ENCODE measurements around the gene CAMTA1. TPM values are rescaled to one million over a fixed set of nuclear protein-coding genes. Genes with fewer than 3 reads are reported as not detected.
A peak's percentile ranks its signal among the peaks of the same experiment; 100 is the strongest.

The CAMTA1 gene
- total RNA-seq, 1 experiment from 2014 or later, result 102 TPM

- peak; percentile 88 for DNase-seq
- no peaks in the 10 kb centered on the region for H3K36me3 ChIP-seq (replicated peaks; ENCODE audit: control insufficient read depth, insufficient read depth, low read length)
- H3K27me3 ChIP-seq (ENCODE audit: control insufficient read depth, insufficient read depth, low read length), result peaks cover 3% of the 10 kb centered on the region; the same call in 1 of the 2 replicates
- H3K4me3 ChIP-seq (ENCODE audit: insufficient read depth, low read depth, low read length), result peak overlapping the region; percentile 25
Measured at GRCh38 chr1:7069931-7070330, 284.7 kb downstream of the CAMTA1 start.

- Histone ChIP-seq H3K4me3 (ENCODE audit: insufficient read depth, low read depth, low read length) (peak overlapping the region; percentile 25), H3K27me3 (ENCODE audit: control insufficient read depth, insufficient read depth, low read length) (peaks cover 3% of the 10 kb centered on the region; the same call in 1 of the 2 replicates), H3K36me3 (replicated peaks; ENCODE audit: control insufficient read depth, insufficient read depth, low read length) (no peaks in the 10 kb centered on the region)
- peak; percentile 87 for DNase-seq
Measured at GRCh38 chr1:7070389-7071029, 285.3 kb downstream of the CAMTA1 start.

GRCh38 chr1:7076117-7076516, 290.9 kb downstream of the CAMTA1 start:
- Histone ChIP-seq H3K36me3 (replicated peaks; ENCODE audit: control insufficient read depth, insufficient read depth, low read length) (no peaks in the 10 kb centered on the region; the same call in 1 of the 2 replicates), H3K4me3 (ENCODE audit: insufficient read depth, low read depth, low read length) (no peak overlapping the region), H3K27me3 (ENCODE audit: control insufficient read depth, insufficient read depth, low read length) (peaks cover 3% of the 10 kb centered on the region; the same call in 1 of the 2 replicates)
- DNase-seq, result no peak

- DNase-seq, result no peak
- Histone ChIP-seq H3K27me3 (ENCODE audit: control insufficient read depth, insufficient read depth, low read length) (peaks cover 3% of the 10 kb centered on the region; the same call in 1 of the 2 replicates), H3K4me3 (ENCODE audit: insufficient read depth, low read depth, low read length) (no peak overlapping the region)
Measured at GRCh38 chr1:7076572-7076971, 291.3 kb downstream of the CAMTA1 start.

GRCh38 chr1:7077136-7077535, 291.9 kb downstream of the CAMTA1 start:
- no peak overlapping the region for H3K4me3 ChIP-seq (ENCODE audit: insufficient read depth, low read depth, low read length)
- no peak for DNase-seq
- H3K36me3 ChIP-seq (replicated peaks; ENCODE audit: control insufficient read depth, insufficient read depth, low read length), result no peaks in the 10 kb centered on the region; the same call in 1 of the 2 replicates
- peaks cover 3% of the 10 kb centered on the region; the same call in 1 of the 2 replicates for H3K27me3 ChIP-seq (ENCODE audit: control insufficient read depth, insufficient read depth, low read length)

More at GRCh38 chr1:7076572-7076971, 291.3 kb downstream of the CAMTA1 start:
- H3K36me3 ChIP-seq (replicated peaks; ENCODE audit: control insufficient read depth, insufficient read depth, low read length), result no peaks in the 10 kb centered on the region; the same call in 1 of the 2 replicates

GRCh38 chr1:7077970-7078369, 292.7 kb downstream of the CAMTA1 start:
- H3K27me3 ChIP-seq (ENCODE audit: control insufficient read depth, insufficient read depth, low read length), result 0 out of 2 replicates have a peak, but pooled peaks cover 2% of the 10 kb centered on the region
- H3K36me3 ChIP-seq (replicated peaks; ENCODE audit: control insufficient read depth, insufficient read depth, low read length), result no peaks in the 10 kb centered on the region; the same call in 1 of the 2 replicates
- DNase-seq, result no peak
- H3K4me3 ChIP-seq (ENCODE audit: insufficient read depth, low read depth, low read length), result no peak overlapping the region

- H3K27me3 ChIP-seq (ENCODE audit: control insufficient read depth, insufficient read depth, low read length), result no peaks in the 10 kb centered on the region
- H3K4me3 ChIP-seq (ENCODE audit: insufficient read depth, low read depth, low read length), result no peak overlapping the region
- no peaks in the 10 kb centered on the region; the same call in 1 of the 2 replicates for H3K36me3 ChIP-seq (replicated peaks; ENCODE audit: control insufficient read depth, insufficient read depth, low read length)
- DNase-seq, result no peak
Measured at GRCh38 chr1:7079637-7080036, 294.4 kb downstream of the CAMTA1 start.

- H3K36me3 ChIP-seq (replicated peaks; ENCODE audit: control insufficient read depth, insufficient read depth, low read length), result no peaks in the 10 kb centered on the region; the same call in 1 of the 2 replicates
- no peak overlapping the region for H3K4me3 ChIP-seq (ENCODE audit: insufficient read depth, low read depth, low read length)
- DNase-seq, result peak; percentile 82
- H3K27me3 ChIP-seq (ENCODE audit: control insufficient read depth, insufficient read depth, low read length), result no peaks in the 10 kb centered on the region
Measured at GRCh38 chr1:7084232-7084894, 299.1 kb downstream of the CAMTA1 start.

- H3K4me3 ChIP-seq (ENCODE audit: insufficient read depth, low read depth, low read length), result no peak overlapping the region
- H3K27me3 ChIP-seq (ENCODE audit: control insufficient read depth, insufficient read depth, low read length), result no peaks in the 10 kb centered on the region
- DNase-seq, result no peak
- no peaks in the 10 kb centered on the region for H3K36me3 ChIP-seq (replicated peaks; ENCODE audit: control insufficient read depth, insufficient read depth, low read length)
Measured at GRCh38 chr1:7085521-7085920, 300.3 kb downstream of the CAMTA1 start.

GRCh38 chr1:7086106-7086505, 300.9 kb downstream of the CAMTA1 start:
- no peaks in the 10 kb centered on the region for H3K36me3 ChIP-seq (replicated peaks; ENCODE audit: control insufficient read depth, insufficient read depth, low read length)
- H3K4me3 ChIP-seq (ENCODE audit: insufficient read depth, low read depth, low read length), result no peak overlapping the region
- H3K27me3 ChIP-seq (ENCODE audit: control insufficient read depth, insufficient read depth, low read length), result no peaks in the 10 kb centered on the region
- DNase-seq, result no peak

GRCh38 chr1:7087888-7088287, 302.6 kb downstream of the CAMTA1 start:
- no peaks in the 10 kb centered on the region for H3K27me3 ChIP-seq (ENCODE audit: control insufficient read depth, insufficient read depth, low read length)
- H3K36me3 ChIP-seq (replicated peaks; ENCODE audit: control insufficient read depth, insufficient read depth, low read length), result no peaks in the 10 kb centered on the region
- no peak for DNase-seq
- no peak overlapping the region for H3K4me3 ChIP-seq (ENCODE audit: insufficient read depth, low read depth, low read length)

- Histone ChIP-seq H3K4me3 (ENCODE audit: insufficient read depth, low read depth, low read length) (no peak overlapping the region), H3K27me3 (ENCODE audit: control insufficient read depth, insufficient read depth, low read length) (no peaks in the 10 kb centered on the region), H3K36me3 (replicated peaks; ENCODE audit: control insufficient read depth, insufficient read depth, low read length) (no peaks in the 10 kb centered on the region)
- no peak for DNase-seq
Measured at GRCh38 chr1:7089497-7089896, 304.2 kb downstream of the CAMTA1 start.

GRCh38 chr1:7093297-7093696, 308.0 kb downstream of the CAMTA1 start:
- no peak overlapping the region for H3K4me3 ChIP-seq (ENCODE audit: insufficient read depth, low read depth, low read length)
- H3K36me3 ChIP-seq (replicated peaks; ENCODE audit: control insufficient read depth, insufficient read depth, low read length), result no peaks in the 10 kb centered on the region
- DNase-seq, result no peak
- H3K27me3 ChIP-seq (ENCODE audit: control insufficient read depth, insufficient read depth, low read length), result no peaks in the 10 kb centered on the region; the same call in 1 of the 2 replicates

- no peak for DNase-seq
- H3K36me3 ChIP-seq (replicated peaks; ENCODE audit: control insufficient read depth, insufficient read depth, low read length), result no peaks in the 10 kb centered on the region
- H3K27me3 ChIP-seq (ENCODE audit: control insufficient read depth, insufficient read depth, low read length), result no peaks in the 10 kb centered on the region; the same call in 1 of the 2 replicates
- H3K4me3 ChIP-seq (ENCODE audit: insufficient read depth, low read depth, low read length), result no peak overlapping the region
Measured at GRCh38 chr1:7094086-7094485, 308.8 kb downstream of the CAMTA1 start.

GRCh38 chr1:7094509-7094908, 309.3 kb downstream of the CAMTA1 start:
- Histone ChIP-seq H3K36me3 (replicated peaks; ENCODE audit: control insufficient read depth, insufficient read depth, low read length) (no peaks in the 10 kb centered on the region), H3K27me3 (ENCODE audit: control insufficient read depth, insufficient read depth, low read length) (no peaks in the 10 kb centered on the region; the same call in 1 of the 2 replicates), H3K4me3 (ENCODE audit: insufficient read depth, low read depth, low read length) (no peak overlapping the region)
- no peak for DNase-seq
